Placental epithelial cell (primary cell): Measurements from ENCODE around the gene SH3BGR. TPM values are rescaled to one million over a fixed set of nuclear protein-coding genes. Genes with fewer than 3 reads are reported as not detected.

Experiments
- small RNA-seq: library from RNA; depleted of rRNA; stranded (forward); fragments of <200 nt; gene quantifications from one replicate; pipeline ENCODE3, GENCODE V24; 2012
- total RNA-seq: library from RNA; depleted of rRNA; stranded (reverse); fragments of >200 nt; gene quantifications from 2 replicates; pipeline ENCODE4 v1.2.3, GENCODE V29; 2012

Gene SH3BGR
- 0.79 and 1.5 TPM in 2 replicates for total RNA-seq

DNA sequence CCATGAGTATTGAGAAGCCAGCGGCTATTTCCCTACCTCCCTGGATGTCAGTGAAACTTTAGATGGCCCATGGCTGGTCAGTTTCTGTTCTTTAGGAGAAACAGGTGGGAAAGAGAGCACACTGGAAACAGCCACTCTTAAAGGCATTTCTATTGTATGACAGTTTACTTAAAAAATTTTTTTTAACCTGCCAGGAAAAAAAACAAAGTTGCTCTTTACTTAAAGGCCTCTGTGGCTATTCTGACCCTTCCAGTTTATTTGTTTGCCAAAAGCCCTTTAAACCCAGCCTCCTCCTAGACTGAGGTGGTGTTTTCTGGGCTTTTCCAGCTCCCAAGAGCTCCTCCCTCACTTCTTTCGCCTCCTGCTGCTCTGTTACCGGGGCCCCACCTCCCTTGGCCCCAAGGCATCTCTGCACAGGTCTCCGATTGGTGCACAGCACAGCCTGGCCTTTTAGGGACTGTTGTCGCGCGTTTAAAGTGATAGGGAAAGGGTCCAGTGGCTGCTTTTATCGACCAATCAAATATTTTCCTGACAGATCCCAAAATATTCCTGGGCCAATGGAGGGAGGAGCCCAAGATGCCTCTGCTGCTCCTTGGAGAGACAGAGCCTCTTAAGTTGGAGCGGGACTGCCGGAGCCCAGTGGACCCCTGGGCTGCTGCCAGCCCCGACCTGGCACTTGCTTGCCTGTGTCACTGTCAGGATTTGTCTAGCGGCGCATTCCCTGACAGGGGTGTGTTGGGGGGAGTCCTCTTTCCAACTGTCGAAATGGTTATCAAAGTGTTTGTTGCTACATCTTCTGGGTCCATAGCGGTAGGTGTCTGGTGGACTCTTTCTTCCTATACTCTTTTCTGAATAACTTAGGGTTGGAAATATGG, at the start of gene SH3BGR:
SH3BGR (plus strand) TSS at position 639 of the 875 bp plus-strand sequence; CDS start at position 766, 127 bp downstream.

DNA sequence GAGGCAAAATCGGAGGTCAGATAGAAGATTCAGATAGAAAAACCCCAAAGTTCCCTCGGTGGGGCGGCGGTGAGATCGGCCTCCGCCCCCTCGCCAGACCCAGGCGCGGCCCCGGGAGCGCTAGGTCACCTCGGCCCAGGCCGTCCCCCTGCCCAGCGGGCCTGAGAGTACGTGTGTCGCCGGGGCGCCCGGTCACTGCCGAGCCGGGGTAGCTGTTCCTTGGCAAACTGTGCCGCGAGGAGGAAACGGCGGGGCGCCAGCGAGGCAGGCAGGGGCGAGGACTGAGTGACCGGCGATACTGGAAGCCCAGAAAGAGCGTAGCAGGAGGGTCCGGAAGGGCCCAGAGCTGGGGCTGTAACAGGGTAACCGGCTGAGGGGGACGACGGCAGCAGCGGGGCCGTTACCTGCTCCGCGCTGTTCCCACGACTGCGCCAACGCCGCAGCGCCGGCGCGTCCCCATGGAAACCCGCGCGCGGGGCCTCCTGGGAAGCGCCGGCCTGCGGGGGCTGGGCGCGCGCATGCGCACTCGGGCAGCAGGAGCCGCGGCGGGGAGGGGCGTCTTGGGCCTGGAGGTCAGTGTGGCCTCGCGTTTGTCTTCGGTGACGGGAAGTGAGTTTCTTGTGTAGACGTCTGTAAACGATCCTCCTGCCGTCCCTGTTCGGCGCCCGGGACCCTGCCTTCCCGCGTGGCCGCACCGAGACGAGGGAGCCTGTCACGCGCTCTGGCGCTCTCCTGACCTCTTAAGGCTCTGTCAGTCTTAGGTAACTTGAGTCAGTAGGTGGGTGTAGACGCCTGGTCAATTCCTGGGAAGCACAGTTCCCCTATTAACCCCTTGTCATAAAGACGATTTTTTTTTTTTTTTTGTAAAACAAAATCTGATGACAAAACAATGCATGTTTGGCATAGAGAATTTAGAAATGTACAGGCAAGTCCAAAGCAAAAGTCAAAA, 6.2 kb upstream of the SH3BGR start, which contains the start of gene LCA5L:
LCA5L (minus strand) TSS at position 458 of the 949 bp plus-strand sequence. CDS start 17,285 bp downstream, outside the sequence.

Small RNA genes lying within 50 kb of the gene (small RNA-seq; reads per million reads assigned to genes)
- not detected for gene MIR6508

Other genes starting within 250 kb of the SH3BGR start
- 68.9 and 88.3 TPM in 2 replicates for gene BRWD1, start 138.3 kb upstream of the SH3BGR start, total RNA-seq
- gene HMGN1, start 102.9 kb upstream of the SH3BGR start, total RNA-seq: 212 and 296 TPM in 2 replicates
- gene LCA5L, start 6.2 kb upstream of the SH3BGR start, total RNA-seq: 2.0 and 2.7 TPM in 2 replicates
- gene B3GALT5, start 161.0 kb downstream of the SH3BGR start, total RNA-seq: 0.39 and 0.54 TPM in 2 replicates